ENCODE results near the gene GDPD1. TPM values are rescaled to one million over a fixed set of nuclear protein-coding genes. Genes with fewer than 3 reads are reported as not detected.

The GDPD1 gene
- total RNA-seq, 2 donors from 2014 or later = 3.4 to 5.0 TPM

GRCh38 chr17:59275618-59276017, 55.3 kb downstream of the GDPD1 start:
- H3K27me3 ChIP-seq = no peaks in the 10 kb centered on the region
- no peaks in the 10 kb centered on the region for H3K36me3 ChIP-seq
- H3K9me3 ChIP-seq = no peaks in the 10 kb centered on the region
- TF ChIP-seq CTCF (IDR thresholded peaks at IDR 0.05) = no peak
- no peaks in the 10 kb centered on the region for H3K4me1 ChIP-seq
- no peak for DNase-seq
- no peak overlapping the region for H3K9ac ChIP-seq (ENCODE audit: low read depth in 2 of 2, low read length in 2 of 2)
- H3K4me3 ChIP-seq = no peak overlapping the region
- no peak overlapping the region for H3K27ac ChIP-seq
- intact Hi-C loops (cut with DNase I) = no loop called here

GRCh38 chr17:59277031-59277430, 56.7 kb downstream of the GDPD1 start:
- no peaks in the 10 kb centered on the region for H3K4me1 ChIP-seq
- intact Hi-C loops (cut with DNase I) = no loop called here
- H3K9ac ChIP-seq (ENCODE audit: low read depth in 2 of 2, low read length in 2 of 2) = no peak overlapping the region
- H3K4me3 ChIP-seq = no peak overlapping the region
- H3K27me3 ChIP-seq = no peaks in the 10 kb centered on the region
- no peak for DNase-seq
- no peak for TF ChIP-seq CTCF (IDR thresholded peaks at IDR 0.05)
- no peak overlapping the region for H3K27ac ChIP-seq
- no peaks in the 10 kb centered on the region for H3K36me3 ChIP-seq
- no peaks in the 10 kb centered on the region for H3K9me3 ChIP-seq

GRCh38 chr17:59278406-59278805, 58.1 kb downstream of the GDPD1 start:
- intact Hi-C loops (cut with DNase I) = no loop called here
- H3K36me3 ChIP-seq = no peaks in the 10 kb centered on the region
- no peak overlapping the region for H3K4me3 ChIP-seq
- TF ChIP-seq CTCF (IDR thresholded peaks at IDR 0.05) = no peak
- no peak overlapping the region for H3K27ac ChIP-seq
- no peaks in the 10 kb centered on the region for H3K9me3 ChIP-seq
- no peak overlapping the region for H3K9ac ChIP-seq (ENCODE audit: low read depth in 2 of 2, low read length in 2 of 2)
- no peaks in the 10 kb centered on the region for H3K27me3 ChIP-seq
- DNase-seq = no peak
- H3K4me1 ChIP-seq = no peaks in the 10 kb centered on the region

GRCh38 chr17:59284317-59284716, 64.0 kb downstream of the GDPD1 start:
- Histone ChIP-seq H3K9me3 (no peaks in the 10 kb centered on the region), H3K9ac (ENCODE audit: low read depth in 2 of 2, low read length in 2 of 2) (no peak overlapping the region), H3K4me3 (no peak overlapping the region), H3K4me1 (no peaks in the 10 kb centered on the region), H3K27ac (no peak overlapping the region), H3K27me3 (no peaks in the 10 kb centered on the region), H3K36me3 (no peaks in the 10 kb centered on the region)
- no peak for TF ChIP-seq CTCF (IDR thresholded peaks at IDR 0.05)
- DNase-seq = no peak
- intact Hi-C loops (cut with DNase I) = no loop called here

GRCh38 chr17:59287452-59287851, 67.1 kb downstream of the GDPD1 start:
- Histone ChIP-seq H3K27me3 (no peaks in the 10 kb centered on the region), H3K27ac (no peak overlapping the region), H3K36me3 (no peaks in the 10 kb centered on the region), H3K4me1 (peaks cover 6% of the 10 kb centered on the region), H3K9ac (ENCODE audit: low read depth in 2 of 2, low read length in 2 of 2) (no peak overlapping the region), H3K4me3 (no peak overlapping the region), H3K9me3 (no peaks in the 10 kb centered on the region)
- intact Hi-C loops (cut with DNase I) = no loop called here
- TF ChIP-seq CTCF (IDR thresholded peaks at IDR 0.05) = no peak
- no peak for DNase-seq

GRCh38 chr17:59287891-59288290, 67.6 kb downstream of the GDPD1 start:
- peaks cover 6% of the 10 kb centered on the region for H3K4me1 ChIP-seq
- intact Hi-C loops (cut with DNase I) = no loop called here
- H3K27ac ChIP-seq = no peak overlapping the region

More at GRCh38 chr17:59287891-59288290, 67.6 kb downstream of the GDPD1 start:
- TF ChIP-seq CTCF (IDR thresholded peaks at IDR 0.05) = no peak
- no peak overlapping the region for H3K9ac ChIP-seq (ENCODE audit: low read depth in 2 of 2, low read length in 2 of 2)
- H3K4me3 ChIP-seq = no peak overlapping the region
- no peaks in the 10 kb centered on the region for H3K27me3 ChIP-seq
- no peaks in the 10 kb centered on the region for H3K9me3 ChIP-seq
- no peaks in the 10 kb centered on the region for H3K36me3 ChIP-seq
- no peak for DNase-seq
